Thyroid gland (tissue), 4 donors: ENCODE results near the gene KIFC3. TPM values are rescaled to one million over a fixed set of nuclear protein-coding genes. Genes with fewer than 3 reads are reported as not detected.
"Not testable (repeated sequence)": the region's sequence is repeated elsewhere in the genome, so short reads cannot be mapped to it uniquely, and the experiment has no call there.

ENCODE experiments used
- DNase-seq, 2 donors: peaks; one replicate each; pipeline ENCODE4 v3.0.0-alpha.2; 2019
- H3K27ac ChIP-seq, 3 donors: fragments of 200-600 bp; sonication (generic); 1 replicate in 2 of 3; 2 replicates in 1 of 3; pipeline ENCODE4 v1.5.1; 2016 to 2019; ENCODE audit warnings: mild to moderate bottlenecking in 1 of 3, moderate library complexity in 1 of 3
- H3K27me3 ChIP-seq: fragments of 200-600 bp; sonication (generic); one replicate; pipeline ENCODE4 v1.5.1; 2019
- H3K36me3 ChIP-seq, 2 donors: fragments of 200-600 bp; sonication (generic); one replicate each; pipeline ENCODE4 v1.5.1; 2016 to 2019
- H3K4me1 ChIP-seq, 2 donors: fragments of 200-600 bp; sonication (generic); one replicate each; pipeline ENCODE4 v1.5.1; 2017 to 2019
- H3K4me3 ChIP-seq, 3 donors: fragments of 200-600 bp; sonication (generic); replicated peaks in 1 of 3; 1 replicate in 2 of 3; 2 replicates in 1 of 3; pipeline ENCODE4 v1.5.1; 2016; ENCODE audit warnings: mild to moderate bottlenecking in 1 of 3
- H3K9me3 ChIP-seq: fragments of 200-600 bp; sonication (generic); one replicate; pipeline ENCODE4 v1.5.1; 2017
- CTCF ChIP-seq, 6 experiments: fragments of 200-600 bp in 3 of 6; fragments of 450-650 bp in 3 of 6; sonication (generic) in 3 of 6; IDR thresholded peaks; one replicate each; pipeline ENCODE4 v1.5.1; 2016 to 2019; ENCODE audit warnings: antibody characterized with exemption in 6 of 6, mild to moderate bottlenecking in 2 of 6, inconsistent platforms in 1 of 6, moderate library complexity in 1 of 6
- POLR2A ChIP-seq, 2 donors: fragments of 450-650 bp; IDR thresholded peaks; one replicate each; pipeline ENCODE4 v1.6.1; 2017; ENCODE audit warnings: antibody characterized with exemption in 2 of 2, mild to moderate bottlenecking in 2 of 2, moderate library complexity in 1 of 2
- WGBS, 2 donors: methylation state at CpG; one replicate each; pipeline ENCODE4 v1.1.5; 2017; 5-methylcytosine and 5-hydroxymethylcytosine counted together
- intact Hi-C: fragments of 100-400 bp; cut with DNase I; formaldehyde crosslinking; loops from one replicate; pipeline ENCODE4 v1.15.1; 2023
- total RNA-seq, 4 donors: library from RNA; depleted of rRNA; stranded (reverse); fragments of >200 nt; gene quantifications; one replicate each; pipeline ENCODE4 v1.2.3, GENCODE V29; 2016

KIFC3 gene
- total RNA-seq, 4 donors from 2014 or later, result 88.8 to 153 (median 132) TPM

- WGBS, 2 donors, result 65 to 75% methylated on average over 2 of the region's 2 CpGs
- intact Hi-C loops, result no loop called here
- TF ChIP-seq POLR2A (IDR thresholded peaks at IDR 0.05), result no peak
- TF ChIP-seq CTCF (IDR thresholded peaks at IDR 0.05), result no peak
- H3K4me1 ChIP-seq, result peaks cover 16 to 18% of the 10 kb centered on the region in 2 donors
- H3K4me3 ChIP-seq, result no peak overlapping the region
- H3K27me3 ChIP-seq, result no peaks in the 10 kb centered on the region
- H3K9me3 ChIP-seq, result no peaks in the 10 kb centered on the region
- H3K27ac ChIP-seq, result no peak overlapping the region
- no peak for DNase-seq
- H3K36me3 ChIP-seq, result no peaks in the 10 kb centered on the region
Observed at GRCh38 chr16:57732037-57732436, 70.3 kb downstream of the KIFC3 start.

DNA sequence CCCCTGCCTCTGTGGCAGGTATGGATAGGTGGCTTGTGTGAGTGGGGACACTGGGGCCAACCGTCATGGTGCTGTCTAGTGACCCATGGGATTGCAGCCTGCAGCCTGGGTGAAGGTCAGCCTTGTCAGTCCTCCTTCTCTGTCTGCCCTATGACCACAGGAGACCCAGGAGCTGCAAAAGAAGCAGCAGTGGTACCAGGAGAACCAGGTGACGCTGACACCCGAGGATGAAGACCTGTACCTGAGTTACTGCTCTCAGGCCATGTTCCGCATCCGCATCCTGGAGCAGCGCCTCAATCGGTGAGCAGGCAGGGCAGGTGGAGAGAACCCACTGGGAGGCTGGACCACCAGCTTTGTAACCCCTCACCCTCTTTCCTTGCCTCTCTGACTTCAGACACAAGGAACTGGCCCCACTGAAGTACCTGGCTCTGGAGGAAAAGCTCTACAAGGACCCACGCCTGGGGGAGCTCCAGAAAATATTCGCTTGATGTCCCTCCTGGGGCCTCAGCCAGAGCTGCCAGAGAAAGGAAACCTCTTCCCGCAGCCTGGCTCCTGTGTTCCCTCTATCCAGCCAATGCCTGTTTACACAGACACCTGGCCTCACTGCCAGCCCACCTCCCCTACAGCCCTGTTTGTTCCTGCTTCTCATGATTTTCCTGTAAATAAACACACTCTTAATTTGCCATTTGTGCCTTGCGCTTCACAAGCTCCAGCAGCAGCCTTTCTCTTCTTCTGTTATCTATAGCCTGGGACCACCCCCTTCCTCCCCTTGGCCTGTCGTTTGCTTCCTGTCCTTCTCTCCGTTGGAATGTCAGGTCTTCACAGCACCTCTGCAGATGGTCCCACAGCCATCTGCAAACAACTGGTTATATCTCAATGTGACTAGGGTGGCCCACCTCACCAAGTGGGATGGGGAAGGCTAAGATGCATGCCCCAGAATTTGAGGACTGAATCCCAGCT, 71.2 kb downstream of the KIFC3 start:
- no peaks in the 10 kb centered on the region for H3K36me3 ChIP-seq
- TF ChIP-seq CTCF (IDR thresholded peaks at IDR 0.05), result no peak
- TF ChIP-seq POLR2A (IDR thresholded peaks at IDR 0.05), result no peak
- WGBS, 2 donors, result 61 to 66% methylated on average over 13 of the region's 13 CpGs
- no peak overlapping the region for H3K4me3 ChIP-seq
- peaks cover 7 to 8% of the 10 kb centered on the region in 2 donors for H3K4me1 ChIP-seq
- intact Hi-C loops, result no loop called here
- no peaks in the 10 kb centered on the region for H3K27me3 ChIP-seq
- no peak for DNase-seq
- H3K27ac ChIP-seq, result no peak overlapping the region
- no peaks in the 10 kb centered on the region for H3K9me3 ChIP-seq

- DNase-seq, H3K4me3 ChIP-seq, H3K4me1 ChIP-seq, H3K27ac ChIP-seq, H3K36me3 ChIP-seq, H3K9me3 ChIP-seq, H3K27me3 ChIP-seq: not testable (repeated sequence)
- intact Hi-C loops, result loop anchor here (10.0 kb wide), 1 partner anchor 155 kb away; no protein-coding TSS in a partner anchor
- WGBS, 2 donors, result 93 to 95% methylated on average over 6 of the region's 6 CpGs
Observed at GRCh38 chr16:57729852-57730251, 72.4 kb downstream of the KIFC3 start.

DNA sequence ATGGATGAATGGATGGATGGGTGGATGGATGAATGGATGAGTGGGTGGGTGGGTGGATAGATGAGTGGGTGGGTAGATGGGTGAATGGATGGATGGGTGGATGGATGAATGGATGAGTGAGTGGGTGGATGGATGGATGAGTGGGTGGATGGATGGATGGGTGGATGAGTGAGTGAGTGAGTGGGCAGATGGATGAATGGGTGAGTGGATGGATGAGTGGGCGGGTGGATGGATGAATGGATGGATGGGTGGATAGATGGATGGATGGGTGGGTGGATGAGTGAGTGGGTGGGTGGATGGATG, 73.2 kb downstream of the KIFC3 start:
- no peaks in the 10 kb centered on the region for H3K36me3 ChIP-seq
- TF ChIP-seq CTCF (IDR thresholded peaks at IDR 0.05) (no peak), POLR2A (IDR thresholded peaks at IDR 0.05) (no peak)
- H3K4me1 ChIP-seq, result no peaks in the 10 kb centered on the region
- H3K27me3 ChIP-seq, result no peaks in the 10 kb centered on the region
- intact Hi-C loops, result loop anchor here (10.0 kb wide), 1 partner anchor 154 kb away; no protein-coding TSS in a partner anchor
- no peak for DNase-seq
- H3K4me3 ChIP-seq, result no peak overlapping the region
- no peaks in the 10 kb centered on the region for H3K9me3 ChIP-seq
- WGBS, 2 donors, result 92 to 93% methylated on average over 1 of the region's 1 CpG
- no peak overlapping the region for H3K27ac ChIP-seq

DNA sequence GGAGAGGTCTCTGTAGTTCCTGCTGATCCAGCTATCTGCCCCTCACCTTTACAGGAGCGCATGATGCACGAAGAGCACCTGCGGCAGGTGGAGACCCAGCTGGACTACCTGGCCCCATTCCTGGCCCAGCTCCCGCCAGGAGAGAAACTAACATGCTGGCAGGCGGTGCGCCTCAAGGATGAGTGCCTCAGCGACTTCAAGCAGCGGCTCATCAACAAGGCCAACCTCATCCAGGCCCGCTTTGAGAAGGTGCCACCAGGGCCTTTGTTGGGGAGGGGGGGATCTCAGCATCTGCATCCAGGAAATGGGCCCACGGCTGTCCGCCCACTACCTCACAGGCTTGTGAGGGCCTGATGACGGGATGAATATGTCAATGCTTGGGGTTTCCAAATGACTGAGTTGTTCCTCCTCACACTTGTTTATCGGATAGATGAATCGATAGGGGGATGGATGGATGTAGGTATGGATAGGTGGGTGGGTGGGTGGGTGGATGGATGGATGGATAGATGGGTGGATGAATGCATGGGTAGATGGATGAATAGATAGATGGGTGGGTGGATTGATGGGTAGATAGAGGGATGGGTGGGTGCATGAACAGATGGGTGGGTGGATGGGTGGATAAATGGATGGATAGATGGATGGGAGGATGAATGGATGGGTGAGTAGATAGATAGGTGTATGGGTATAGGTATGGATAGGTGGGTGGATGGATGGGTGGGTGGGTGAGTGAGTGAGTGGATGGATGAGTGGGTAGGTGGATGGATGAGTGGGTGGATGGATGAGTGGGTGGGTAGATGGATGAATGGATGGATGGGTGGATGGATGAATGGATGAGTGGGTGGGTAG, 73.7 kb downstream of the KIFC3 start:
- DNase-seq, result no peak
- no peaks in the 10 kb centered on the region for H3K9me3 ChIP-seq
- 93 to 95% methylated on average over 8 to 11 of the region's 14 CpGs for WGBS, 2 donors
- no peak overlapping the region for H3K4me3 ChIP-seq
- H3K27me3 ChIP-seq, result no peaks in the 10 kb centered on the region
- no peaks in the 10 kb centered on the region for H3K4me1 ChIP-seq
- H3K27ac ChIP-seq, result no peak overlapping the region
- H3K36me3 ChIP-seq, result no peaks in the 10 kb centered on the region
- intact Hi-C loops, result loop anchor here (10.0 kb wide), 1 partner anchor 154 kb away; no protein-coding TSS in a partner anchor
- TF ChIP-seq POLR2A (IDR thresholded peaks at IDR 0.05), result no peak
